WTC11 (cell line): Measurements from ENCODE around the gene SERGEF.

Source experiments
- CTCF ChIP-seq: fragments of 200-600 bp; IDR thresholded peaks from 2 replicates; pipeline ENCODE4 v1.8.0; 2022; ENCODE audit warnings: antibody characterized with exemption
- JUN ChIP-seq: sonication (generic); formaldehyde crosslinking; IDR thresholded peaks from 2 replicates; pipeline ENCODE4 v1.8.0; 2023; ENCODE audit warnings: mild to moderate bottlenecking, missing genetic modification reagents
- TEAD1 ChIP-seq: sonication (generic); formaldehyde crosslinking; IDR thresholded peaks from 2 replicates; pipeline ENCODE4 v1.8.0; 2022; ENCODE audit warnings: mild to moderate bottlenecking, missing genetic modification reagents
- ZNF423 ChIP-seq: fragments of 250-450 bp; sonication (Bioruptor Pico); IDR thresholded peaks from 2 replicates; pipeline ENCODE4 v2.1.2; 2022; ENCODE audit warnings: mild to moderate bottlenecking, moderate library complexity
- ZSCAN18 ChIP-seq: fragments of 250-450 bp; sonication (Bioruptor Pico); IDR thresholded peaks from 2 replicates; pipeline ENCODE4 v2.1.2; 2022; ENCODE audit warnings: mild to moderate bottlenecking, moderate library complexity
- TF ChIP-seq, protein P1 (sequence below): sonication (generic); formaldehyde crosslinking; IDR thresholded peaks from 2 replicates; pipeline ENCODE4 v1.8.1; 2023; ENCODE audit warnings: mild to moderate bottlenecking, missing genetic modification reagents, moderate library complexity

DNA sequence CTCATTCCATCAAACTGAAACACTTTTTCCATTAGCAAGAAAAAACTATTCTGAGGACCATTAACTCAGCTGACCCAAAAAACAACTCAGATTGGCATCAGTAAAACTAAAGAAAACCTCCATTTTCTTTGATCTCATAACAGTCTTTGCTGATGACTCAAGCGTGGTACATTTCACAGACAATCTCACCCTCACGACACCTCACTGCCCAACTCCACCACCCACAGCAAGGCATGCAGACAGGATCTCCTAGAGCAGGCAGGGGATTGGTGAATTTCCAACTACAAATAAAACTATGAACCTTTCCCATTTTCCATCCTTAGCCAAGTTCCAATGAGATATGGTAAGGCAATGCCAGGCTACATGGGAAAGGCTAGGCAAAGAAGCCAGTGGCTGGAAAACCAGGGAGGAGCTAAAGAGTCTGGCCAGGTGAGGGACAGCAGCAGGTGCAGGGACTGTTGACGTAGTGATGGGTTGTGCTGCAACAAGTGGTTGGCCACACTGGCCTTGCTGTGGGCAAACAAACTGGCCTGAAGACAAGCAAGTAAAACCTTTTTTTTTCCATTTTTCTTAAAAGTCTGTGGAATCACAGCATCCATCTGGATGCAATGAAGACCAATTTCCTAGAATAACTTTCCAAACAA is 97.2 kb downstream of the SERGEF start:
- TF ChIP-seq JUN (CRISPR knock-in tag) (no peak), TEAD1 (CRISPR knock-in tag) (no peak), CTCF (no peak), ZSCAN18 (no peak), ZNF423 (no peak)
- TF ChIP-seq, protein P1, sequence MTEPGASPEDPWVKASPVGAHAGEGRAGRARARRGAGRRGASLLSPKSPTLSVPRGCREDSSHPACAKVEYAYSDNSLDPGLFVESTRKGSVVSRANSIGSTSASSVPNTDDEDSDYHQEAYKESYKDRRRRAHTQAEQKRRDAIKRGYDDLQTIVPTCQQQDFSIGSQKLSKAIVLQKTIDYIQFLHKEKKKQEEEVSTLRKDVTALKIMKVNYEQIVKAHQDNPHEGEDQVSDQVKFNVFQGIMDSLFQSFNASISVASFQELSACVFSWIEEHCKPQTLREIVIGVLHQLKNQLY, result no peak
